ENCODE results near the gene BAX. TPM values are rescaled to one million over a fixed set of nuclear protein-coding genes. Genes with fewer than 3 reads are reported as not detected.
A peak's percentile ranks its signal among the peaks of the same experiment; 100 is the strongest.

BAX gene
- total and polyA plus RNA-seq, 9 of the 15 experiments (the other 6 are each of a cell fraction or from before 2014, with no cell fraction given) = 3.2 to 95.4 (median 44.5) TPM

GRCh38 chr19:48914181-48914580 is 40.5 kb upstream of the BAX start:
- peak in 1 of 4 experiments; percentile 6 for DNase-seq (ENCODE audit: extremely low read depth in 1 of 4, low spot score in 3 of 4)
- TF ChIP-seq FOSL1 (tag; conservative IDR thresholded peaks at IDR 0.05) (peak; percentile 68), YBX1 (IDR thresholded peaks at IDR 0.05) (no peak), ZBTB7A (IDR thresholded peaks at IDR 0.05; ENCODE audit: borderline replicate concordance, control insufficient read depth, low read depth, low read length) (peak; percentile 29; the same call in 1 of the 2 replicates), PTRF (tag; IDR thresholded peaks at IDR 0.05) (no peak), CBFA2T3 (IDR thresholded peaks at IDR 0.05) (0 out of 2 replicates have a peak, but pooled peaks have one; percentile 22)
- no peak for ATAC-seq
- Histone ChIP-seq H3K9ac (ENCODE audit: insufficient read depth in 1 of 2, low read depth in 2 of 2, low read length in 2 of 2) (no peak overlapping the region), H3K36me3 (ENCODE audit: control insufficient read depth, insufficient read depth, low read length) (peaks cover 83% of the 10 kb centered on the region), H3K4me1 (replicated peaks in 1 of 2; ENCODE audit: control insufficient read depth in 2 of 2, insufficient read depth in 2 of 2, low read length in 2 of 2) (peaks cover 0 to 8% of the 10 kb centered on the region in 2 experiments; a peak in 3 of 5 replicates), H3K27ac (ENCODE audit: extremely low read depth, low read depth, low read length) (no peak overlapping the region), H3K4me2 (ENCODE audit: insufficient read depth, low read length) (no peak overlapping the region), H2AFZ (ENCODE audit: low read depth, low read length) (no peak overlapping the region), H3K9me3 (replicated peaks; ENCODE audit: control insufficient read depth, insufficient read depth, low read depth, low read length) (no peaks in the 10 kb centered on the region), H3K79me2 (ENCODE audit: control insufficient read depth, insufficient read depth, low read length) (no peaks in the 10 kb centered on the region), H3K9me1 (ENCODE audit: control insufficient read depth, insufficient read depth, low read length) (no peaks in the 10 kb centered on the region), H3K27me3 (ENCODE audit: control insufficient read depth in 2 of 2, insufficient read depth in 2 of 2, low read length in 2 of 2) (no peaks in the 10 kb centered on the region), H3K4me3 (no peak overlapping the region), H4K20me1 (replicated peaks; ENCODE audit: control insufficient read depth, insufficient read depth, low read length) (no peaks in the 10 kb centered on the region)
- ChIA-PET CTCF (ENCODE audit: low intra/inter-chr PET ratio) (no interaction called here), POLR2A (interaction anchor here (0.7 to 3.2 kb wide), 4 partner anchors 10 to 51 kb away, joined by 3 to 18 read pairs (median 4); partner anchors contain the start of genes NUCB1 and TULP2)
- intact Hi-C loops (cut with micrococcal nuclease) = no loop called here
- in situ Hi-C loops (cut with MboI) = no loop called here
- FAIRE-seq = no peak
- no TSS peak for BruUV-seq (replicated peaks)
- WGBS (ENCODE audit: insufficient coverage, low coverage, missing lambda C conversion rate) = 88% methylated on average over 7 of the region's 8 CpGs

GRCh38 chr19:48915757-48916156 is 38.9 kb upstream of the BAX start:
- DNase-seq (ENCODE audit: extremely low read depth in 1 of 4, low spot score in 3 of 4) (no peak), FAIRE-seq (no peak), ATAC-seq (no peak)
- Histone ChIP-seq H3K9me3 (replicated peaks; ENCODE audit: control insufficient read depth, insufficient read depth, low read depth, low read length) (no peaks in the 10 kb centered on the region), H3K9ac (ENCODE audit: insufficient read depth in 1 of 2, low read depth in 2 of 2, low read length in 2 of 2) (no peak overlapping the region), H3K36me3 (ENCODE audit: control insufficient read depth, insufficient read depth, low read length) (peaks cover 80% of the 10 kb centered on the region), H3K4me2 (ENCODE audit: insufficient read depth, low read length) (no peak overlapping the region), H3K9me1 (ENCODE audit: control insufficient read depth, insufficient read depth, low read length) (no peaks in the 10 kb centered on the region), H3K4me3 (no peak overlapping the region), H4K20me1 (replicated peaks; ENCODE audit: control insufficient read depth, insufficient read depth, low read length) (no peaks in the 10 kb centered on the region), H3K79me2 (ENCODE audit: control insufficient read depth, insufficient read depth, low read length) (no peaks in the 10 kb centered on the region), H3K4me1 (replicated peaks in 1 of 2; ENCODE audit: control insufficient read depth in 2 of 2, insufficient read depth in 2 of 2, low read length in 2 of 2) (peaks cover 0 to 9% of the 10 kb centered on the region in 2 experiments; a peak in 3 of 5 replicates), H2AFZ (ENCODE audit: low read depth, low read length) (no peak overlapping the region), H3K27me3 (ENCODE audit: control insufficient read depth in 2 of 2, insufficient read depth in 2 of 2, low read length in 2 of 2) (no peaks in the 10 kb centered on the region), H3K27ac (ENCODE audit: extremely low read depth, low read depth, low read length) (no peak overlapping the region)
- WGBS (ENCODE audit: insufficient coverage, low coverage, missing lambda C conversion rate) = 84% methylated on average over 8 of the region's 8 CpGs
- POLR2A ChIA-PET = interaction anchor here (1.2 to 4.7 kb wide), 7 partner anchors 12 to 52 kb away, joined by 3 to 37 read pairs (median 5); partner anchors contain the start of genes DHDH, FTL, NUCB1 and PPP1R15A
- intact Hi-C loops (cut with micrococcal nuclease) = no loop called here
- CTCF ChIA-PET (ENCODE audit: low intra/inter-chr PET ratio) = no interaction called here
- no TSS peak for BruUV-seq (replicated peaks)
- in situ Hi-C loops (cut with MboI) = no loop called here
- no peak for TF ChIP-seq GABPB1 (CRISPR knock-in tag; IDR thresholded peaks at IDR 0.05)
- TF ChIP-seq ATF1 (CRISPR knock-in tag; IDR thresholded peaks at IDR 0.05) = no peak
- TF ChIP-seq ATF1 (tag; IDR thresholded peaks at IDR 0.05) = no peak
- peak; percentile 8 for TF ChIP-seq RBM25 (IDR thresholded peaks at IDR 0.05; ENCODE audit: low read depth, low read length, severe bottlenecking)
- TF ChIP-seq CREM (IDR thresholded peaks at IDR 0.05; ENCODE audit: low read depth) = no peak
- TF ChIP-seq ZNF121 (CRISPR knock-in tag; conservative IDR thresholded peaks at IDR 0.05) = peak; percentile 68
- no peak for TF ChIP-seq NFIC (IDR thresholded peaks at IDR 0.05)
- TF ChIP-seq ZBTB5 (IDR thresholded peaks at IDR 0.05) = no peak
- no peak for TF ChIP-seq MTA2 (IDR thresholded peaks at IDR 0.05; ENCODE audit: low read depth)
